Measurements from ENCODE around the gene BPIFB2.

The BPIFB2 gene

GRCh38 chr20:32975698-32976674 lies 31.5 kb upstream of the BPIFB2 start:
- TF ChIP-seq CTCF (IDR thresholded peaks at IDR 0.05; ENCODE audit: low read depth, low read length, missing control alignments): no peak
- Histone ChIP-seq H3K27me3 (replicated peaks) (no peaks in the 10 kb centered on the region), H3K4me3 (ENCODE audit: low read depth, low read length) (no peak overlapping the region), H3K36me3 (replicated peaks) (no peaks in the 10 kb centered on the region), H3K27ac (no peak overlapping the region)
- DNase-seq: no peak
- in situ Hi-C loops (cut with HindIII; ENCODE audit: low pct_ligation_motif_present, low sequenced_read_pairs): no loop called here

GRCh38 chr20:32976746-32977145 lies 30.8 kb upstream of the BPIFB2 start:
- H3K27me3 ChIP-seq (replicated peaks): no peaks in the 10 kb centered on the region
- no peak overlapping the region for H3K4me3 ChIP-seq (ENCODE audit: low read depth, low read length)
- DNase-seq: no peak
- in situ Hi-C loops (cut with HindIII; ENCODE audit: low pct_ligation_motif_present, low sequenced_read_pairs): no loop called here
- H3K36me3 ChIP-seq (replicated peaks): no peaks in the 10 kb centered on the region
- TF ChIP-seq CTCF (IDR thresholded peaks at IDR 0.05; ENCODE audit: low read depth, low read length, missing control alignments): no peak
- H3K27ac ChIP-seq: no peak overlapping the region

GRCh38 chr20:32977281-32978008 lies 30.1 kb upstream of the BPIFB2 start:
- H3K27ac ChIP-seq: no peak overlapping the region
- TF ChIP-seq CTCF (IDR thresholded peaks at IDR 0.05; ENCODE audit: low read depth, low read length, missing control alignments): no peak
- in situ Hi-C loops (cut with HindIII; ENCODE audit: low pct_ligation_motif_present, low sequenced_read_pairs): no loop called here

GRCh38 chr20:32978009-32978335 lies 29.5 kb upstream of the BPIFB2 start:
- in situ Hi-C loops (cut with HindIII; ENCODE audit: low pct_ligation_motif_present, low sequenced_read_pairs): no loop called here
- H3K4me3 ChIP-seq (ENCODE audit: low read depth, low read length): no peak overlapping the region
- H3K36me3 ChIP-seq (replicated peaks): no peaks in the 10 kb centered on the region
- TF ChIP-seq CTCF (IDR thresholded peaks at IDR 0.05; ENCODE audit: low read depth, low read length, missing control alignments): no peak
- H3K27me3 ChIP-seq (replicated peaks): no peaks in the 10 kb centered on the region
- DNase-seq: no peak
- H3K27ac ChIP-seq: no peak overlapping the region

More at GRCh38 chr20:32977281-32978008, 30.1 kb upstream of the BPIFB2 start:
- Histone ChIP-seq H3K4me3 (ENCODE audit: low read depth, low read length) (no peak overlapping the region), H3K27me3 (replicated peaks) (no peaks in the 10 kb centered on the region), H3K36me3 (replicated peaks) (no peaks in the 10 kb centered on the region)
- DNase-seq: no peak

GRCh38 chr20:32979201-32979998 lies 28.1 kb upstream of the BPIFB2 start:
- in situ Hi-C loops (cut with HindIII; ENCODE audit: low pct_ligation_motif_present, low sequenced_read_pairs): no loop called here
- Histone ChIP-seq H3K27ac (no peak overlapping the region), H3K27me3 (replicated peaks) (no peaks in the 10 kb centered on the region), H3K4me3 (ENCODE audit: low read depth, low read length) (no peak overlapping the region), H3K36me3 (replicated peaks) (no peaks in the 10 kb centered on the region)
- DNase-seq: no peak
- TF ChIP-seq CTCF (IDR thresholded peaks at IDR 0.05; ENCODE audit: low read depth, low read length, missing control alignments): no peak
